Measurements from ENCODE around the gene KRT26. TPM values are rescaled to one million over a fixed set of nuclear protein-coding genes. Genes with fewer than 3 reads are reported as not detected.

The KRT26 gene
- total and polyA plus RNA-seq, 2 of the 13 experiments (the other 11 are each of a cell fraction or from before 2014, with no cell fraction given) = not detected

GRCh38 chr17:40724656-40725055, 47.3 kb downstream of the KRT26 start:
- FAIRE-seq (no peak), ATAC-seq (no peak), DNase-seq (ENCODE audit: low spot score) (no peak)
- BruUV-seq (replicated peaks) = no TSS peak
- POLR2A ChIA-PET = no interaction called here
- no peak overlapping the region for H3K27ac ChIP-seq (ENCODE audit: extremely low read length, insufficient read depth, low read length)
- no peaks in the 10 kb centered on the region for H3K36me3 ChIP-seq (replicated peaks in 1 of 2; ENCODE audit: control insufficient read depth in 1 of 2, insufficient read depth in 2 of 2, low read length in 2 of 2)
- H3K4me1 ChIP-seq (ENCODE audit: insufficient read depth, low read length) = no peaks in the 10 kb centered on the region
- TF ChIP-seq ZNF136 (CRISPR knock-in tag; IDR thresholded peaks at IDR 0.05; ENCODE audit: low read depth) = no peak
- no peak for TF ChIP-seq JUND (CRISPR knock-in tag; IDR thresholded peaks at IDR 0.05)
- TF ChIP-seq PTBP1 (IDR thresholded peaks at IDR 0.05; ENCODE audit: low read depth, low read length, poor library complexity, severe bottlenecking) = no peak
- TF ChIP-seq, protein P1, sequence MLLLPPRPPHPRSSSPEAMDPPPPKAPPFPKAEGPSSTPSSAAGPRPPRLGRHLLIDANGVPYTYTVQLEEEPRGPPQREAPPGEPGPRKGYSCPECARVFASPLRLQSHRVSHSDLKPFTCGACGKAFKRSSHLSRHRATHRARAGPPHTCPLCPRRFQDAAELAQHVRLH (CRISPR knock-in tag; IDR thresholded peaks at IDR 0.05; ENCODE audit: borderline replicate concordance, low read depth) = no peak
- no peak for TF ChIP-seq ZKSCAN1 (IDR thresholded peaks at IDR 0.05; ENCODE audit: low read length)
- no peak for TF ChIP-seq MYNN (CRISPR knock-in tag; IDR thresholded peaks at IDR 0.05; ENCODE audit: low read depth)
- in situ Hi-C loops (cut with HindIII; ENCODE audit: extremely low pct_ligation_motif_present, low pct_unique_long_range_greater_than_20kb) (no loop called here), intact Hi-C loops (cut with micrococcal nuclease; ENCODE audit: unreplicated experiment) (no loop called here)
- WGBS (ENCODE audit: low lambda C conversion rate) = 0% methylated on average over 1 of the region's 1 CpG
- H3K9ac ChIP-seq (ENCODE audit: insufficient read depth, low read depth, low read length) = no peak overlapping the region
- peaks cover 0 to 7% of the 10 kb centered on the region in 2 experiments; a peak in 2 of 5 replicates for H3K27me3 ChIP-seq (ENCODE audit: control insufficient read depth in 1 of 2, insufficient read depth in 2 of 2, low read length in 2 of 2)
- no peaks in the 10 kb centered on the region for H4K20me1 ChIP-seq (ENCODE audit: insufficient read depth, low read length)
- CTCF ChIA-PET (ENCODE audit: low intra/inter-chr PET ratio, low total read pairs) = no interaction called here
- no peak overlapping the region for H3K4me2 ChIP-seq (ENCODE audit: low read depth, low read length)
- no peak overlapping the region for H3K4me3 ChIP-seq (replicated peaks in 1 of 3; ENCODE audit: insufficient read depth in 1 of 3, low read depth in 2 of 3, low read length in 3 of 3)
- no peaks in the 10 kb centered on the region for H3K79me2 ChIP-seq (ENCODE audit: insufficient read depth, low read length)
- no peak overlapping the region for H2AFZ ChIP-seq (ENCODE audit: low read length)
- no peaks in the 10 kb centered on the region for H3K9me3 ChIP-seq (ENCODE audit: low read length)

DNA sequence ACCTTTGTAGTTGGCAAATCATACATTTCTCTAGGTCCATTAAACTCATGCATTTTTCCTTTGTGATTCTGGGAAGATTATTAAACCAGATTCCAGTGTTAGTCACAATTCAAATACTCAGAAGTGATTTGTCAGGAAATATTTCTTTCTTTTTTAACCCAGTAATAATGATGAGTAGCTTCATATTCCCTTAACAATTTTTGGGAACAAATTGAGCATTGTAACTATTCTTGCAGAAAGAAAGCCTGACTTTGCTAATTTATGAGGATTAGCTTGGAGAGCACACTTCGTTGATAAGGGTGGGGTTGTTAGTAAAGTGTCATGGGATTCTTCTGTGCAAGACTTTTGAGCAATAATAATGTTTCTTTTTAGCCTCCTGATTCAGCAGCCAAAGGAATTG, 49.8 kb downstream of the KRT26 start:
- no peak for TF ChIP-seq ZNF713 (CRISPR knock-in tag; IDR thresholded peaks at IDR 0.05)
- no peak for TF ChIP-seq ZNF672 (CRISPR knock-in tag; IDR thresholded peaks at IDR 0.05)
- no peak for TF ChIP-seq PITX1 (CRISPR knock-in tag; IDR thresholded peaks at IDR 0.05)
- no peak for TF ChIP-seq ZNF44 (CRISPR knock-in tag; IDR thresholded peaks at IDR 0.05)
- TF ChIP-seq KDM6A (CRISPR knock-in tag; IDR thresholded peaks at IDR 0.05; ENCODE audit: low read depth) = no peak
- TF ChIP-seq ZFP36L2 (CRISPR knock-in tag; IDR thresholded peaks at IDR 0.05) = no peak
- TF ChIP-seq, protein P2, sequence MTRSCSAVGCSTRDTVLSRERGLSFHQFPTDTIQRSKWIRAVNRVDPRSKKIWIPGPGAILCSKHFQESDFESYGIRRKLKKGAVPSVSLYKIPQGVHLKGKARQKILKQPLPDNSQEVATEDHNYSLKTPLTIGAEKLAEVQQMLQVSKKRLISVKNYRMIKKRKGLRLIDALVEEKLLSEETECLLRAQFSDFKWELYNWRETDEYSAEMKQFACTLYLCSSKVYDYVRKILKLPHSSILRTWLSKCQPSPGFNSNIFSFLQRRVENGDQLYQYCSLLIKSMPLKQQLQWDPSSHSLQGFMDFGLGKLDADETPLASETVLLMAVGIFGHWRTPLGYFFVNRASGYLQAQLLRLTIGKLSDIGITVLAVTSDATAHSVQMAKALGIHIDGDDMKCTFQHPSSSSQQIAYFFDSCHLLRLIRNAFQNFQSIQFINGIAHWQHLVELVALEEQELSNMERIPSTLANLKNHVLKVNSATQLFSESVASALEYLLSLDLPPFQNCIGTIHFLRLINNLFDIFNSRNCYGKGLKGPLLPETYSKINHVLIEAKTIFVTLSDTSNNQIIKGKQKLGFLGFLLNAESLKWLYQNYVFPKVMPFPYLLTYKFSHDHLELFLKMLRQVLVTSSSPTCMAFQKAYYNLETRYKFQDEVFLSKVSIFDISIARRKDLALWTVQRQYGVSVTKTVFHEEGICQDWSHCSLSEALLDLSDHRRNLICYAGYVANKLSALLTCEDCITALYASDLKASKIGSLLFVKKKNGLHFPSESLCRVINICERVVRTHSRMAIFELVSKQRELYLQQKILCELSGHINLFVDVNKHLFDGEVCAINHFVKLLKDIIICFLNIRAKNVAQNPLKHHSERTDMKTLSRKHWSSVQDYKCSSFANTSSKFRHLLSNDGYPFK (CRISPR knock-in tag; IDR thresholded peaks at IDR 0.05; ENCODE audit: borderline replicate concordance) = no peak
- no peak for TF ChIP-seq GLI4 (CRISPR knock-in tag; IDR thresholded peaks at IDR 0.05; ENCODE audit: borderline replicate concordance)
- TF ChIP-seq MYNN (CRISPR knock-in tag; IDR thresholded peaks at IDR 0.05; ENCODE audit: low read depth) = no peak
- TF ChIP-seq NFE2L1 (CRISPR knock-in tag; IDR thresholded peaks at IDR 0.05; ENCODE audit: borderline replicate concordance) = no peak
- no peak for TF ChIP-seq ZBTB21 (CRISPR knock-in tag; IDR thresholded peaks at IDR 0.05)
- TF ChIP-seq ZNF749 (CRISPR knock-in tag; IDR thresholded peaks at IDR 0.05; ENCODE audit: borderline replicate concordance) = no peak
- TF ChIP-seq SSRP1 (CRISPR knock-in tag; IDR thresholded peaks at IDR 0.05) = no peak
- Histone ChIP-seq H3K36me3 (replicated peaks in 1 of 2; ENCODE audit: control insufficient read depth in 1 of 2, insufficient read depth in 2 of 2, low read length in 2 of 2) (no peaks in the 10 kb centered on the region), H4K20me1 (ENCODE audit: insufficient read depth, low read length) (no peaks in the 10 kb centered on the region), H3K9me3 (ENCODE audit: low read length) (no peaks in the 10 kb centered on the region), H3K27me3 (ENCODE audit: control insufficient read depth in 1 of 2, insufficient read depth in 2 of 2, low read length in 2 of 2) (peaks cover 0 to 7% of the 10 kb centered on the region in 2 experiments; a peak in 3 of 5 replicates), H3K4me1 (ENCODE audit: insufficient read depth, low read length) (no peaks in the 10 kb centered on the region), H3K79me2 (ENCODE audit: insufficient read depth, low read length) (no peaks in the 10 kb centered on the region), H3K4me2 (ENCODE audit: low read depth, low read length) (no peak overlapping the region), H3K27ac (ENCODE audit: extremely low read length, insufficient read depth, low read length) (no peak overlapping the region), H2AFZ (ENCODE audit: low read length) (no peak overlapping the region), H3K4me3 (replicated peaks in 1 of 3; ENCODE audit: insufficient read depth in 1 of 3, low read depth in 2 of 3, low read length in 3 of 3) (no peak overlapping the region), H3K9ac (ENCODE audit: insufficient read depth, low read depth, low read length) (no peak overlapping the region)
- in situ Hi-C loops (cut with HindIII; ENCODE audit: extremely low pct_ligation_motif_present, low pct_unique_long_range_greater_than_20kb) = no loop called here
- CTCF ChIA-PET (ENCODE audit: low intra/inter-chr PET ratio, low total read pairs) = no interaction called here
- DNase-seq (ENCODE audit: low spot score) (no peak), FAIRE-seq (no peak), ATAC-seq (no peak)
- 0% methylated on average over 1 of the region's 1 CpG for WGBS (ENCODE audit: low lambda C conversion rate)
- intact Hi-C loops (cut with micrococcal nuclease; ENCODE audit: unreplicated experiment) = no loop called here
- BruUV-seq (replicated peaks) = no TSS peak
- POLR2A ChIA-PET = no interaction called here
